B cell (primary cell): ENCODE data around the gene WDR75. TPM values are rescaled to one million over a fixed set of nuclear protein-coding genes. Genes with fewer than 3 reads are reported as not detected.
"Not testable (repeated sequence)": the region's sequence is repeated elsewhere in the genome, so short reads cannot be mapped to it uniquely, and the experiment has no call there.

Source experiments
- ATAC-seq: fragments of 200-7000 bp; cut with Tn5 transposase; one replicate; pipeline ENCODE4 v1.10.0; 2021; ENCODE audit warnings: low read depth, mild to moderate bottlenecking, moderate number of reproducible peaks, moderate library complexity
- CTCF ChIA-PET: fragments of 350-600 bp; sonication (Branson Sonifier 250); formaldehyde crosslinking; loops from one replicate; lab custom pipeline; 2021; ENCODE audit warnings: antibody characterized with exemption, inconsistent platforms; lab: Charles Lee
- POLR2A ChIA-PET: fragments of 350-600 bp; sonication (Branson Sonifier 250); formaldehyde crosslinking; loops from one replicate; lab custom pipeline; 2021; ENCODE audit warnings: antibody characterized with exemption; lab: Charles Lee
- DNase-seq: peaks from one replicate; pipeline ENCODE4 v3.0.0; 2013
- H2AFZ ChIP-seq: 2 replicates; pipeline ENCODE4 v1.6.1; 2012; ENCODE audit warnings: mild to moderate bottlenecking, low read depth, low read length; ENCODE audit not compliant: insufficient read depth, poor library complexity, severe bottlenecking
- H3K27ac ChIP-seq, 2 donors: 1 replicate in 1 of 2; 2 replicates in 1 of 2; pipeline ENCODE4 v1.5.1; 2012 to 2013; ENCODE audit warnings: low read length in 2 of 2, mild to moderate bottlenecking in 2 of 2, moderate library complexity in 1 of 2
- H3K27me3 ChIP-seq, 4 experiments: fragments of 200-600 bp in 1 of 4; sonication (generic) in 1 of 4; replicated peaks in 1 of 4; 1 replicate in 2 of 4; 2 replicates in 2 of 4; pipeline versions ENCODE4 v1.6.1 to v1.7.0; 2013 to 2016; ENCODE audit warnings: low read length in 3 of 4, mild to moderate bottlenecking in 2 of 4, mixed read lengths in 1 of 4, moderate library complexity in 1 of 4; ENCODE audit not compliant: insufficient read depth in 4 of 4, control insufficient read depth in 3 of 4; ENCODE audit errors: control extremely low read depth in 1 of 4
- H3K36me3 ChIP-seq, 2 experiments: replicated peaks in 1 of 2; 1 replicate in 1 of 2; 2 replicates in 1 of 2; pipeline versions ENCODE4 v1.6.1 to v1.7.1; 2013; ENCODE audit warnings: low read length in 1 of 2; ENCODE audit not compliant: insufficient read depth in 2 of 2, control insufficient read depth in 1 of 2; ENCODE audit errors: control extremely low read depth in 1 of 2, extremely low read depth in 1 of 2
- H3K4me1 ChIP-seq, 2 donors: fragments of 200-600 bp in 1 of 2; sonication (generic) in 1 of 2; 1 replicate in 1 of 2; 2 replicates in 1 of 2; pipeline versions ENCODE4 v1.5.1 to v1.6.1; 2013 to 2017; ENCODE audit warnings: low read length in 2 of 2; ENCODE audit not compliant: control insufficient read depth in 2 of 2, insufficient read depth in 2 of 2
- H3K4me2 ChIP-seq: replicated peaks from 2 replicates; pipeline ENCODE3; 2012; ENCODE audit warnings: mild to moderate bottlenecking, low read depth, low read length; ENCODE audit not compliant: poor library complexity, severe bottlenecking
- H3K4me3 ChIP-seq, 5 experiments: fragments of 200-600 bp in 1 of 5; sonication (generic) in 1 of 5; 1 replicate in 3 of 5; 2 replicates in 2 of 5; pipeline versions ENCODE4 v1.5.1 to v1.7.0; 2011 to 2016; ENCODE audit warnings: low read length in 4 of 5, mild to moderate bottlenecking in 4 of 5, low read depth in 2 of 5, control low read depth in 1 of 5, moderate library complexity in 1 of 5; ENCODE audit not compliant: insufficient read depth in 1 of 5; ENCODE audit errors: control extremely low read depth in 1 of 5, extremely low read depth in 1 of 5
- H3K79me2 ChIP-seq: fragments of 200-600 bp; sonication (generic); one replicate; pipeline ENCODE4 v1.6.0; 2016; ENCODE audit warnings: low read length; ENCODE audit not compliant: control insufficient read depth, insufficient read depth
- H3K9ac ChIP-seq: fragments of 200-600 bp; sonication (generic); 2 replicates; pipeline ENCODE4 v1.6.1; 2017; ENCODE audit warnings: mild to moderate bottlenecking, low read length, moderate library complexity
- H3K9me3 ChIP-seq, 3 donors: one replicate each; pipeline versions ENCODE4 v1.6.1 to v1.7.1; 2013; ENCODE audit warnings: low read length in 2 of 3; ENCODE audit not compliant: control insufficient read depth in 2 of 3, insufficient read depth in 1 of 3; ENCODE audit errors: control extremely low read depth in 1 of 3
- H4K20me1 ChIP-seq: 2 replicates; pipeline ENCODE4 v1.6.0; 2012; ENCODE audit warnings: mild to moderate bottlenecking, low read length; ENCODE audit not compliant: insufficient read depth, control insufficient read depth, poor library complexity, severe bottlenecking
- H3K27ac Mint-ChIP-seq: one replicate; pipeline ENCODE4 v1.8.0; 2021; ENCODE audit warnings: mixed read lengths
- H3K27me3 Mint-ChIP-seq: one replicate; pipeline ENCODE4 v1.8.0; 2021; ENCODE audit warnings: mixed read lengths
- H3K4me1 Mint-ChIP-seq: one replicate; pipeline ENCODE4 v1.8.0; 2021; ENCODE audit warnings: mixed read lengths
- H3K4me3 Mint-ChIP-seq: one replicate; pipeline ENCODE4 v1.8.0; 2021; ENCODE audit warnings: mixed read lengths
- H3K9me3 Mint-ChIP-seq: one replicate; pipeline ENCODE4 v1.8.0; 2022; ENCODE audit warnings: mixed read lengths; ENCODE audit not compliant: insufficient read depth
- CTCF ChIP-seq: fragments of 200-600 bp; IDR thresholded peaks from one replicate; pipeline ENCODE4 v1.8.0; 2022; ENCODE audit warnings: antibody characterized with exemption, mild to moderate bottlenecking
- EZH2 ChIP-seq: IDR thresholded peaks from 2 replicates; pipeline ENCODE4 v1.6.1; 2012; ENCODE audit warnings: borderline replicate concordance, low read depth, mild to moderate bottlenecking, moderate library complexity, low read length; ENCODE audit not compliant: insufficient read depth, poor library complexity, severe bottlenecking
- WGBS: methylation state at CpG from one replicate; pipeline ENCODE4 v1.1.5; 2013; ENCODE audit warnings: missing lambda C conversion rate; ENCODE audit not compliant: insufficient coverage; 5-methylcytosine and 5-hydroxymethylcytosine counted together
- intact Hi-C: fragments of 100-400 bp; cut with micrococcal nuclease; formaldehyde crosslinking; loops from one replicate; pipeline ENCODE4 v1.10.0; 2022
- polyA plus RNA-seq: library from polyadenylated mRNA; depleted of rRNA; stranded (reverse); fragments of >200 nt; gene quantifications from 2 replicates; pipeline ENCODE4 v1.2.3, GENCODE V29; 2012
- total RNA-seq, 2 donors: library from RNA; stranded (reverse); fragments of 120-200 nt in 1 of 2; gene quantifications; 1 replicate in 1 of 2; 2 replicates in 1 of 2; pipeline versions ENCODE4 v1.2.3 to v1.2.4, GENCODE V29; 2013 to 2022

Gene WDR75
- total and polyA plus RNA-seq, 2 donors (not counting 1 experiment from before 2014, with no cell fraction given) = 17.6 to 51.2 TPM

DNA sequence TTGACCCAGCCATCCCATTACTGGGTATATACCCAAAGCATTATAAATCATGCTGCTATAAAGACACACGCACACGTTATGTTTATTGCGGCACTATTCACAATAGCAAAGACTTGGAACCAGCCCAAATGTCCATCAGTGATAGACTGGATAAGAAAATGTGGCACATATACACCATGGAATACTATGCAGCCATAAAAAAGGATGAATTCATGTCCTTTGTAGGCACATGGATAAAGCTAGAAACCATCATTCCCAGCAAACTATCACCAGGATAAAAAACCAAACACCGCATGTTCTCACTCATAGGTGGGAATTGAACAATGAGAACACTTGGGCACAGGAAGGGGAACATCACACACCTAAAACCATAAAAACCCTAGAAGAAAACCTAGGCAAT lies 5.5 kb upstream of the WDR75 start:
- H3K4me2 ChIP-seq, H3K4me3 ChIP-seq, H3K27ac ChIP-seq, DNase-seq, H3K27ac Mint-ChIP-seq, H3K79me2 ChIP-seq, ATAC-seq, H2AFZ ChIP-seq, H3K9ac ChIP-seq, H3K4me3 Mint-ChIP-seq, H3K9me3 ChIP-seq, H3K9me3 Mint-ChIP-seq, H4K20me1 ChIP-seq, intact Hi-C loops, H3K27me3 ChIP-seq, CTCF ChIA-PET, H3K4me1 ChIP-seq, H3K36me3 ChIP-seq, POLR2A ChIA-PET: not testable (repeated sequence)
- peaks cover 16% of the 10 kb centered on the region for H3K27me3 Mint-ChIP-seq
- peaks cover 13% of the 10 kb centered on the region for H3K4me1 Mint-ChIP-seq
- WGBS = no CpG with 5 or more reads among the region's 4 CpGs

DNA sequence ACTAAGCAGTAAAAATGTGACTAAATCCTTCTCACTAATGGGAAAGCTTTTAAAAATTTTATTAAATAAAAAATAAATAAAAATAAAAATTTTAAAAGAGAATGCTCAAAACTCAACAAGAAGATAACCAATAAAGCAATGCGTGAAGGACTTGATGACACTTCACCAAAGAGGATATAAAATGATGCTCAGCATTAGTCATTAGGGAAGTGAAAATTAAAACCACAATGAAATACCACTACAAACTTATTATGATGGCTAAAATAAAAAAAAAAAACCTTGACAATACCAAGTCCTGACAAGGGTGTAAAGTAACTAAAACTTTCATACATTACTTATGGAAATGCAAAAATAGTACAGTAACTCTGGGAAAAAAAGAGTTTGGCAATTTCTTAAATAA lies 3.3 kb upstream of the WDR75 start:
- no peaks in the 10 kb centered on the region for H3K27me3 ChIP-seq
- H2AFZ ChIP-seq = no peak overlapping the region
- CTCF ChIA-PET = no interaction called here
- no peak overlapping the region for H3K4me3 ChIP-seq
- no peak overlapping the region for H3K27ac Mint-ChIP-seq
- intact Hi-C loops = no loop called here
- peaks cover 14 to 17% of the 10 kb centered on the region in 2 donors for H3K4me1 ChIP-seq
- peaks cover under 1% of the 10 kb centered on the region for H3K27me3 Mint-ChIP-seq
- peaks cover under 1% of the 10 kb centered on the region for H4K20me1 ChIP-seq
- H3K36me3 ChIP-seq = no peaks in the 10 kb centered on the region
- H3K9me3 Mint-ChIP-seq = no peaks in the 10 kb centered on the region
- POLR2A ChIA-PET = no interaction called here
- no CpG with 5 or more reads among the region's 1 CpG for WGBS
- H3K4me3 Mint-ChIP-seq = no peak overlapping the region
- H3K9me3 ChIP-seq = peaks cover 0 to 3% (median 0%) of the 10 kb centered on the region in 3 donors
- H3K4me2 ChIP-seq = no peak overlapping the region
- no peak for TF ChIP-seq CTCF
- no peak for TF ChIP-seq EZH2
- ATAC-seq (no peak), DNase-seq (peak; percentile 23)
- no peak overlapping the region for H3K27ac ChIP-seq
- peaks cover 16% of the 10 kb centered on the region for H3K79me2 ChIP-seq
- H3K9ac ChIP-seq = no peak overlapping the region
- peaks cover 27% of the 10 kb centered on the region for H3K4me1 Mint-ChIP-seq
